ENCODE results near the gene NEK10. TPM values are rescaled to one million over a fixed set of nuclear protein-coding genes. Genes with fewer than 3 reads are reported as not detected.

NEK10 gene
- polyA plus RNA-seq, 2 of the 4 experiments (the other 2 are of a cell fraction): 1.7 to 2.9 TPM

Small RNA genes lying within 50 kb of the gene (small RNA-seq; reads per million reads assigned to genes)
- gene MINOS1P3: 0 to 0.16 (median 0) reads per million in 6 experiments
- gene RNU6-342P: 0 reads per million in 6 experiments

Other genes starting within 250 kb of the NEK10 start
- 49.1 and 70.2 TPM in 2 replicates for gene SLC4A7, start 115.0 kb upstream of the NEK10 start, polyA plus RNA-seq (2011; rRNA removed)
- 33.6 to 38.1 TPM (median 35.1 TPM) in 3 replicates for gene SLC4A7, start 115.0 kb upstream of the NEK10 start, polyA plus RNA-seq (2017; fragmentation: RNase III; extraction: RNeasy Plus Mini Kit Qiagen cat#74134 plus additional on column Dnase treatment)

All from A549 (cell line).